ENCODE data around the gene TSPAN3. TPM values are rescaled to one million over a fixed set of nuclear protein-coding genes. Genes with fewer than 3 reads are reported as not detected.

Gene TSPAN3
- total RNA-seq, 1 donor from 2014 or later: 223 TPM

DNA sequence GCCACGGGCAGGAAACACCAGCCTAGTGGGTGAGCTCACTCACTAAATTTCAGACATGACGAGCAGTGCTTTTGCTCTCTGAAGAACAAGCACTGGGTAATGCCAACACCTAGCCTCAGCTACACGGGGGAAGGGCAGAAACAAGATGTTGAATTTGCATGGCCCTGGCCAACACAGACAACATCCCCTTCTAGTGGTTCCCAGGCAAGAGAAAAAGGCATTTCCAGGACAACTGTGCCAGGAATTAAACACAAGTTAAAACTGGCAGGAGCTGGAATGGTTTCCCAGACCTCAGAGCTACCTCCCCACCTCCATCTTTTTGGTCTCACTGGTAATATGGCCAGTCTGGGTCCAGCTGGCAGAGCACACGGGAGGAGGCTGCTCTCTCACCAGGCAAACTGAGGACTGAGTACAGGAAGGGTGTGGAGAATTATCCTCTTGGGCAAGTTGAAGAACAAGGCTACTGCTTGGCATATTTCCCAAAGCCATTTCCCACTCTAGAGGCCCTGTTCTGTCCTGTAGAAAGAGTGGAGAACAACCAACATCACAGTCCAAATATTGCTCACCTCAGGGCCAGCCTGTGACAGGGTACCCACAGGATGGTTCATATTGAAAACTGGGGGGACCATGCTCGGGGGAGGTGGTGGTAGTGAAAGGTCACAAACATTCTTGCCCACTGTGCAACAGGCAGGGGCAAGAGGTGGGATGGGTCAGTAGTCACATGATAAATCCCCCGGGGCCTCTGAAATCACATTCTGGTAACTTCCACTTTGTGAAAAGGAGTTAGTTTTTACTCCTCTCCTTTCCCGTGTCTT, 26.5 kb downstream of the TSPAN3 start:
- TF ChIP-seq CTCF (IDR thresholded peaks at IDR 0.05; ENCODE audit: insufficient read depth, low read depth, low read length) (no peak), EZH2 (IDR thresholded peaks at IDR 0.05; ENCODE audit: insufficient read depth, low read length) (no peak)
- Histone ChIP-seq H3K27me3 (ENCODE audit: insufficient read depth, low read length) (no peaks in the 10 kb centered on the region), H3K4me2 (ENCODE audit: low read length) (no peak overlapping the region), H3K9ac (ENCODE audit: low read length) (no peak overlapping the region), H3K36me3 (ENCODE audit: insufficient read depth, low read length) (peaks cover 23% of the 10 kb centered on the region), H4K20me1 (ENCODE audit: insufficient read depth, low read length) (peaks cover 11% of the 10 kb centered on the region), H3K27ac (ENCODE audit: low read depth, low read length) (no peak overlapping the region), H2AFZ (ENCODE audit: low read depth, low read length) (no peak overlapping the region), H3K79me2 (ENCODE audit: insufficient read depth, low read length) (no peaks in the 10 kb centered on the region), H3K4me1 (ENCODE audit: insufficient read depth, low read length) (no peaks in the 10 kb centered on the region), H3K4me3 (ENCODE audit: insufficient read depth, low read depth, low read length) (no peak overlapping the region), H3K9me3 (ENCODE audit: insufficient read depth, low read depth, low read length) (no peaks in the 10 kb centered on the region)
- no peaks in the 10 kb centered on the region for H3K9me3 Mint-ChIP-seq (ENCODE audit: unreplicated experiment)
- no peak for FAIRE-seq
- DNase-seq (ENCODE audit: low read depth): no peak
- H3K27ac Mint-ChIP-seq (ENCODE audit: unreplicated experiment): no peak overlapping the region
- H3K4me3 Mint-ChIP-seq (ENCODE audit: unreplicated experiment): no peak overlapping the region
- H3K36me3 Mint-ChIP-seq (ENCODE audit: low read depth, unreplicated experiment): peaks cover 38% of the 10 kb centered on the region
- H3K4me1 Mint-ChIP-seq (ENCODE audit: low read depth, unreplicated experiment): no peaks in the 10 kb centered on the region
- H3K27me3 Mint-ChIP-seq (ENCODE audit: low read depth, unreplicated experiment): no peaks in the 10 kb centered on the region

- Mint-ChIP-seq H3K36me3 (ENCODE audit: low read depth, unreplicated experiment) (peaks cover 45% of the 10 kb centered on the region), H3K9me3 (ENCODE audit: unreplicated experiment) (no peaks in the 10 kb centered on the region), H3K4me1 (ENCODE audit: low read depth, unreplicated experiment) (peaks cover 4% of the 10 kb centered on the region), H3K27me3 (ENCODE audit: low read depth, unreplicated experiment) (no peaks in the 10 kb centered on the region), H3K4me3 (ENCODE audit: unreplicated experiment) (no peak overlapping the region), H3K27ac (ENCODE audit: unreplicated experiment) (no peak overlapping the region)
- H3K4me1 ChIP-seq (ENCODE audit: insufficient read depth, low read length): no peaks in the 10 kb centered on the region
- DNase-seq (ENCODE audit: low read depth) (no peak), FAIRE-seq (no peak)
- TF ChIP-seq EZH2 (IDR thresholded peaks at IDR 0.05; ENCODE audit: insufficient read depth, low read length): no peak
- TF ChIP-seq CTCF (IDR thresholded peaks at IDR 0.05; ENCODE audit: insufficient read depth, low read depth, low read length): no peak
- H3K4me3 ChIP-seq (ENCODE audit: insufficient read depth, low read depth, low read length): no peak overlapping the region
- H3K27ac ChIP-seq (ENCODE audit: low read depth, low read length): no peak overlapping the region
- H4K20me1 ChIP-seq (ENCODE audit: insufficient read depth, low read length): peaks cover 11% of the 10 kb centered on the region
- H3K27me3 ChIP-seq (ENCODE audit: insufficient read depth, low read length): no peaks in the 10 kb centered on the region
- H3K4me2 ChIP-seq (ENCODE audit: low read length): no peak overlapping the region
- H3K79me2 ChIP-seq (ENCODE audit: insufficient read depth, low read length): no peaks in the 10 kb centered on the region
- peaks cover 23% of the 10 kb centered on the region for H3K36me3 ChIP-seq (ENCODE audit: insufficient read depth, low read length)
- no peak overlapping the region for H3K9ac ChIP-seq (ENCODE audit: low read length)
- no peak overlapping the region for H2AFZ ChIP-seq (ENCODE audit: low read depth, low read length)
- no peaks in the 10 kb centered on the region for H3K9me3 ChIP-seq (ENCODE audit: insufficient read depth, low read depth, low read length)
These were observed 27.7 kb downstream of the TSPAN3 start for GRCh38 chr15:77042955-77043920.

Measured in astrocyte (in vitro differentiated cells and primary cell).